SW 1271 (cell line): ENCODE measurements around the gene MDH1B.
"Not testable (repeated sequence)": the region's sequence is repeated elsewhere in the genome, so short reads cannot be mapped to it uniquely, and the experiment has no call there.

Experiments used
- DNase-seq, 2 experiments: peaks; one replicate each; lab custom pipeline; 2025; lab: John Stamatoyannopoulos, UW

MDH1B gene

DNA sequence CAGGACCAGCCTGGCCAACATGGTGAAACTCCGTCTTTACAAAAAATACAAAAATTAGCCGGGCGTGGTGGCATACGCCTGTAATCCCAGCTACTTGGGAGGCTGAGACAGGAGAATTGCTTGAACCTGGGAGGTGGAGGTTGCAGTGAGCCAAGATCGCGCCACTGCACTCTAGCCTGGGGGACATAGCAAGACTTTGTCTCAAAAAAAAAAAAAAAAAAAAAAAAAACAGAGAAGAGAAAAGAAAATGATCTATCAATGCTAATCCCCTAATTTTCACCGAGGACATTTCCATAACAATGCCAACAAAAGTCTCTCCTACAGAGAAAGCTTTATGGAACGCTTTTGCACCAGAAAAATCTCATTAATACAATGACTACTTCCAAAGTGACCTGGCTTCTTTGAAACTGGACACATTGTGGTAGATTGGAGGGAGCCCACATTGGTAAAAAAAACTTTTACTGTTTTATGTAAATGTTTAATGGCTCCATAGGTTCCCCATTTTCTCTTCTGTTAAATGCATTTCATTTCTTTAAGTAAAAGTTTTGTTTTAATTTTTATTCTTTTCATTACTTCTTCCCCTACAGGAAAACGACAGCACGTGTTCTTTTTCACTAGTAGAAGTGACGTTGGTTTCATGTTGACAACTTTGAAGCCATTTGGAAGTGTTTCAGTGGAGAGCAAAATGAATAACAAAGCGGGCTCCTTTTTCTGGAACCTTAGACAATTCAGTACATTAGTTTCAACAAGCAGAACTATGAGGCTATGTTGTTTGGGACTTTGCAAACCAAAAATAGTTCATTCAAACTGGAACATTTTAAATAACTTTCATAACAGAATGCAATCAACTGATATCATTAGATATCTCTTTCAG lies 1.2 kb upstream of the MDH1B start:
- DNase-seq = no peak

GRCh38 chr2:206764673-206765241 lies 371 bp downstream of the MDH1B start:
- no peak for DNase-seq

DNA sequence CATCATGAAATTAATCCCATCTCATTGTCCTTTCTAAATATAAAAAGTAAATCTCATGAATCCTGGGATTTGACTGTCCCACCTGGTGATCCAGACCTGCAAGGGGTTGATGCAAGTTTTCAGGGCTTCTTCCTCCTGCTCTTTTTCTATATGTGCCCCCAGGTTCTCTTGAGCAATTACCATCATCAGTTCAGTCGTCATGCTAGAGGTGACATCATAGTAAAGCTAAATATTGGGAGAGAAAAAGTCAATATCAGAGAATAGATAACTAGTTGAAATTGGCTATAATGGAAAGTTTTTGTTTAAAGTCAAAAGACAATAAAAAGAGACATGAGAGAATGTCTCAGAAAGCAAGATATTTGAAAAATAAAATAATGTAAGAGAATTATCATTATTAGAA lies 8.3 kb downstream of the MDH1B start:
- no peak for DNase-seq

DNA sequence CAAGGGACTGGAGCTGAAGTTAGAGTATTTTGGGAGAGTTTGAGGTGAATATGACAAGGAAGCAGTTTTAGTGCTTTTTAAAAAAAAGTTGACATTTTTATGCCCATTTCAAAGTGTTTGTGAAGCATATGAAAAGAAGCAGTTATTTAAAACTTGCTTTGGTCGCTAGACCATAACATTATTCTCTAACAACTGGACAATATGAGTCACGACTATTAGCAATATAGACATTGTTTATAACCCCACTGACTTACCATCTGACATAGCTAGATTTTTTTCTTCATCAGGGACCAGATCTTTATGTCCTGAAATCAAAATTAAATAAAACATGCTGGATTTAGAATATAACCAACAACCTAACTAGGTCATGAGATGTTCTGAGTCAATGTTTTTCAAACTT lies 24.3 kb downstream of the MDH1B start:
- DNase-seq = no peak

DNA sequence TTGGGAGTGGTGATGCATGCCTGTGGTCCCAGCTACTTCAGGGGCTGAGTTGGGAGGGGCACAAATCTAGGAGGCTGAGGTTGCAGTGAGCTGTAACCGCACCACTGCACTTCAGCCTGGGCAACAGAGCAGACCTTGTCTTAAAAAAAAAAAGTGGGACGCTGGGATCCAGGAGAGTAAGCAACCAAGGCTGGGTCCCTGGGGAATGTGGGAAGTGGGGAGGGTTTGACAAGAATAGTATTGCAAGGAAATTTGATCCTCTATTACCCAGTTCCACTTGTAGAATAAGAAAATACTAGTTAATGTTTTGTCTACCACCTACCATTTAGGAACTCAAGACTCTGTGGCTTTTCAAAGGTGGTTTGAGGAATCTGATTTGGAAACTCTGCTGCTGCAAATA lies 25.9 kb downstream of the MDH1B start:
- no peak for DNase-seq

- no peak for DNase-seq
These were observed 28.2 kb downstream of the MDH1B start for GRCh38 chr2:206736935-206737334.

GRCh38 chr2:206733341-206733740 lies 31.8 kb downstream of the MDH1B start:
- no peak for DNase-seq

- DNase-seq = no peak
These were observed 36.6 kb downstream of the MDH1B start for GRCh38 chr2:206728277-206729199.

DNA sequence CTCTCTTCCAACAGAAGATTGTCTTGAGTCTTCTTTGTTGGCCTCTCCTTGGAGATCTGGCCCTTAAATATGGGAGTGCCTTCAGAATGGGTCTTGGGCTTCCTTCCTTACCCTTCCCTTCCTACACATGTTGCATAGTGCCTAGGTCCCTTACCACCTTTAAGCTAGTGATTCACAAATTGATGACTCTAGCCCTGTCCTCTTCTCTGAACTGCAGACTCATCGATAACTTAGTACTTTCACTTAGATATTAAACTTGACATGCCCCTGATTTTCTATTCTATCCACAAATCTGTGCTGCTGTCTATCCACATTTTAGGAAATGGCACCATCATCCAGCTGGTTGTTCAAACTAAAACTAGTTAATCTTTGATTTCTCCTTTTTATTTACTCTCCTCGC lies 37.8 kb downstream of the MDH1B start:
- DNase-seq = no peak

GRCh38 chr2:206723288-206723687 lies 41.8 kb downstream of the MDH1B start:
- no peak for DNase-seq

DNA sequence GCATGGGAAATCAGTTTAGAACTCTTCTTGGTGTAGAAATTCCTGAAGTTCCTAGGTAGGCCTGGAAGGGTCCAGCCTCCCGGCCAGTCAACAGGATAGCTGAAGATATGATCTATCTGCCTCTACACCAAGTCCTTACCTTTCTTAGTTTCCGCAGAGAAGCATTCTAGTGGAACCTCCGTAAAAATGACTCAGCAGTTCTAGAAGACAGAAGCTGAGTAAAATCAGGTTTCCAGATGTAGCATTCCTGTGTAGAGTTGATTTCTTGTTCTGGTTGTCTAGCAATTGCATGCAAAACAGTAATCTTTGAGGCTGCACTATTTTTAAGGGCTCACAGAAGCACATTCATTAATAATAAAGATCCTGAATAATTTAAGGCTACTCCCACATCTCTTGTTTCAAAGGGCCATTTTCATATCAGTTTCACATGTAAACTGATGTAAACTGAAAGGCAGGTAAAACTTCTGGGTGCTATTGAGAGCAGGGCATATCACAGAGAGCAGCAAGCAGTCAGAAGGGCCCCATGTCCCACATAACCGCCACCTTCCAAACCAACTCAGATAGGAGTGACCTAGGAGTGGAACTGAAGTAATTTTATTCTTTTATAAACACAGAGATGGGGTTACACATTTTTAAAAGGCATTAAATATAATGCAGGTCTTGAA lies 43.7 kb downstream of the MDH1B start:
- no peak for DNase-seq

DNA sequence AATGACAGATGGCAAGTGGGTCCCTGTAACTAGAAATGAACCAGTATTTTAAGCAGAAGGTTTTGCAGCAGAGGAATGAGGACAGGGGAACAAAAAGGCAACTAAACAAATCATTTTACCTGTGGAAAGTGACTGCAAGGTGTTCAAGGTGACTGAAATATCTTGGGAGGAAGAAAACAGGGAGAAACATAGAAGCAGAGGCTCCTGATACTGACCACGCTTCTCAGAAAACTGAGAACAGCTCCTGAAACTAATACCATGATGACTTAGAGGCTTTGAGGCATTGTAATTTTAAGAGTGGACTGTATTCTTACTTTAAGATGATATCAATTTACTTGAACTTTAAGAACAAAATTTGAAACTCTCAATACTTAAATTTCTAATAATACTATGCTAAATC lies 46.8 kb downstream of the MDH1B start, which contains the start of gene DYTN:
TSS of gene DYTN (minus strand) at position 101 of the 400 bp plus-strand sequence. CDS start 117 bp downstream, outside the sequence.
- no peak for DNase-seq

- DNase-seq = no peak
These were observed 48.5 kb downstream of the MDH1B start for GRCh38 chr2:206716623-206717022.

DNA sequence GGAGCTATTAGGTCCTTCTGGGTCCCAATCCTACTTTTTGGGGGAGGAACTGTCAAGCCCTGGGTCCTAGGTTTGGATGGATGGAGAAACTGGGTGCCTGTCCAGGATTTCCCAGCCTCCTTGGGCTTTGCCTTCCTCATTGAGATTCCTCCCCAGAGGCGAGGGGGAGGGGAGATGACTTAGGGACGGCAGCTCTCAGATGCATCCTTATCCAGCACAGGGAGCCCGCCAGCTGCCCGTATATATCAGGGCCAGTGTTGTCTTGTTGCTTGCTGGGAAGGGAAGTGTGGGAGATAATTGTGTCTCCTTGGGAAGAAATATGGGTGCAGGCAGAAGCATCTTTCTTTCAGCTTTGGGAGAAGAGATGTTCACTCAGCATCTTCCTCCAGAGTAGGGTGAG lies 49.9 kb downstream of the MDH1B start:
- DNase-seq = not testable (repeated sequence)

GRCh38 chr2:206713746-206714145 lies 51.4 kb downstream of the MDH1B start:
- no peak for DNase-seq

DNA sequence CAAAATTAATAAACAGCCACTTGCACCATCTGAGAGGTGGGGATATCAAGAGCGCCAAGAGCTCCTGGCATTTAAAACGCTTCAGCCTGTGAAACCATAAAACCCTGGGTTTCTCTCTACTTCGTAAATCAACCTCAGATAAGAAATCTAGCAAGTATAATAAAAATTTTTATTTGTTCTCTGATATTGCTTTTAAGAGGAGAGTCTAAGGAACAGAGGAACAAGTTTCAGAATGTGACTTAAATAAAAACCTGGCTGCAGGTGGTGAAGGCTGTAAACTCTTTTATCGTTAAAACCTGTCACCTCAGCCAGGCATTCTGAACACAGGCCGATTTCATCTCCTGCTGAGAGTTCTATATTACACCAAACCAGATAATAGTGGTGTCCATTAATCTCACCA lies 56.8 kb downstream of the MDH1B start:
- DNase-seq = no peak

DNA sequence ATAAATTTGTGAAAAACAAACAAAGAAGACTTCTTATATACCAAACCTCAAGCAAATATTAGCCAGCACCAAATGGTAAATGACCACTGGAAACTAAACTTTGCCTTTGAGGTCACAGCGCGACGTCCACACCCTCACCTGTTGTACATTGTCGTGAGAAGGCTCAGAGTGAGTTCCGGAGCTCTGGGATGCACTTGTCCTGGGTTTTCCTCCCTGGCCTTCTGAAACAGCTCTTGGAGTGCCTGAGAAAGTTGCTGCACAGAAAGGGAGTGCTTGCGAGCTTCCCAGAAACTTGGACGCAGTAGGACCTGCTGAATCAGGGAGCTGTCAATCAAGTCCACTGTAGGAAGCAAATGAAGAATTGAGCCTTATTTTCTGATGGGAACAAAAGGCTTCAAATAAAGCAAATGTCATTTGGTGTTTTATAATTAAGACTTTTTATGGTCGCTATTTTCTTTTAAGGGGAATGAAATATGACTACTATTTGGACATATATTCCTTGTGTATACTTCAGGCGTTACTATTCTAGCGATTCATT lies 57.9 kb downstream of the MDH1B start:
- DNase-seq = no peak

DNA sequence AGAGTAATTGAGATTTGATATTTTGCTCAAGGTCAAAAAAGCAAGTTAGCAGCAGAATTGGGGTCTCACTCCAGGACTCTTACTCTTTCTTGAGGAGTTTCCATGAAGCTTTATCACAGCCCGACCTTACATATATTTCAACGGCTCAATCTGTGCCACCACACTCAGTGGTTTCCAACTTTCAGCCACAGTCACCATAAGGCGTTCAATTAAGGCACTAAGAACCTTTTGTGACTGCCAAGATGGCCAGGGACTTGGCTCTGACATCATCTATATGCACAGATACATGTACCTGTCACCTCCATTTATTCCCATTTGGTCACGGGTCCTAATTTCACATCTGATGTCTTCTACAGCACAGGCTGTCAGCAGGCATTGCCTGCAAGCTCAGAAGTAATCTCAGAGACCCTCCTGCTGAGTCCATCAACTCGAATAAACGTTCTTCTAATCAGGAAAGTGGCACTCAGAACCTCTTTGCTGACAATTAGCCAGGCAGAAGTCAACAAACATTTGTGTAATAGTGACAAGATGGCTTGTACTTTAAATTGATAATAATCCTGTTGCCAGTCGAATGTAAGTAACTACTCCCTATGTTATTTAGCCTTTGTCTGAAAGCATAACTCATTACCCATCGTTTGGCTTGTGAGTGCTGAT lies 63.0 kb downstream of the MDH1B start:
- DNase-seq = no peak

DNA sequence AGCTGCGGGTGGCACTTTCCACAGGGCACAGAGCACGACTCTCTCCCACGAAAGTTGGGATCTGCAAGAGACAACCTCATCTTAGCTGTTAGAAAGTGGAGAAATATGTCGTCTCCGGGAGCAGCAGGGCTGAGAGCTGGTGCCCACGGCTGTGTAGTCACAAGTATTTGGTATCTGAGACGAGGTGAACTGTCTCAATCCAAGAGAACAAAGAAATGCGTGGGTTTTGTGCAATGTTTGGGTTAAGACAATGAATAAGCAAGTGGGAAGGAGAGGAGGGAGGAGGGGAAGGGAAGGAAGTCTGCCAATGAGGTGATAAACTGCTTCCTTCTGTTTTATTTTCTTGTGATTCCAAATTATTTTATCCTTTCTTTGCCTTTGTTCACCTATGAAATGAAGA lies 65.0 kb downstream of the MDH1B start:
- no peak for DNase-seq

- no peak for DNase-seq
These were observed 66.3 kb downstream of the MDH1B start for GRCh38 chr2:206698811-206699210.

GRCh38 chr2:206696910-206697309 lies 68.2 kb downstream of the MDH1B start:
- no peak for DNase-seq
